GM12874 (cell line): ENCODE data around the gene CLDND2.

Experiments used
- TF ChIP-seq, protein P1 (sequence below): IDR thresholded peaks from 2 replicates; pipeline ENCODE4 v1.5.1; 2011; ENCODE audit warnings: low read depth, mild to moderate bottlenecking, control low read depth, low read length, moderate library complexity; ENCODE audit not compliant: insufficient read depth

Gene CLDND2

DNA sequence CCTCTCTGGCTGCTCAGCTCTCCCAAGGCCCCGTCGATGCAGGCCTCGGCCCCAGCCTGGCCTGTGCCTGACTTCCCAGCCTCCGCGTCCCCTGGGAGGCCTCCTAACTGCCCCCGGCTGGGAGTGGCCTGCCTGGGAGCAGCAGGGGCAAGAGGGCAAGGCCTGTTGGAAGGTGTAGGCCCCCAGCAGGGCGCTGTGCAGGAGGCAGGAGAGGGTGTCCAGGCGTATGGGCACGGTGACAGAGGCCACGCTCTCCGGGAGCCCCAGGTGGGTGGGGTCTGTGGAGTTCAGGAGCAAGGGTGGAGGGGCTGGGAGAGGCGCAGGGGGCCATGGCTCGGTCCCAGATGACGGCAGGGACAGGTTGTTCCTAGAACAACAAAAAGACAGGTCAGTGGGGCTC is 20.3 kb upstream of the CLDND2 start:
- TF ChIP-seq, protein P1, sequence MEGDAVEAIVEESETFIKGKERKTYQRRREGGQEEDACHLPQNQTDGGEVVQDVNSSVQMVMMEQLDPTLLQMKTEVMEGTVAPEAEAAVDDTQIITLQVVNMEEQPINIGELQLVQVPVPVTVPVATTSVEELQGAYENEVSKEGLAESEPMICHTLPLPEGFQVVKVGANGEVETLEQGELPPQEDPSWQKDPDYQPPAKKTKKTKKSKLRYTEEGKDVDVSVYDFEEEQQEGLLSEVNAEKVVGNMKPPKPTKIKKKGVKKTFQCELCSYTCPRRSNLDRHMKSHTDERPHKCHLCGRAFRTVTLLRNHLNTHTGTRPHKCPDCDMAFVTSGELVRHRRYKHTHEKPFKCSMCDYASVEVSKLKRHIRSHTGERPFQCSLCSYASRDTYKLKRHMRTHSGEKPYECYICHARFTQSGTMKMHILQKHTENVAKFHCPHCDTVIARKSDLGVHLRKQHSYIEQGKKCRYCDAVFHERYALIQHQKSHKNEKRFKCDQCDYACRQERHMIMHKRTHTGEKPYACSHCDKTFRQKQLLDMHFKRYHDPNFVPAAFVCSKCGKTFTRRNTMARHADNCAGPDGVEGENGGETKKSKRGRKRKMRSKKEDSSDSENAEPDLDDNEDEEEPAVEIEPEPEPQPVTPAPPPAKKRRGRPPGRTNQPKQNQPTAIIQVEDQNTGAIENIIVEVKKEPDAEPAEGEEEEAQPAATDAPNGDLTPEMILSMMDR, result no peak

DNA sequence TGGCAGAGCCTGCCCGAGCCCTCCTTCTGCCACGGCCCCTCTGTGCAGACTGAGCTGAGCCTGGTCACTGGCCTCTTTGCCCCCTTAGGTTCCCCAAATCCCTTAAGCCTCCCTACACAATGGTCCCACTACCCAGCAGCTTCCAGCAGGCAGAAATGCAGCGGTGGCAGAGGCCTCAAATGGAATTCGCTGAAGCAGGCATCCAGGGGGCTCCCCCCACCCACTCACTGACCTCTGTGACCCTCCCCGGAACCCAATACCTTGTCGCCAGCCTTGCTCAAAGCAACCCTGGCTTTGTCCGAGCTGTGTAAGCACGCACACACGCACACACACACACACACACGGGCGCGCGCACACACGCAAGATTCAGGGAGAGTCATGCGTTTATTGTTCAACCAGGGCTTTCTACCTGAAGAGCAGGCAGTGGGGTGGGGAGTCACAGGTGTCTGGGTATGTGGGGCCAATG is 19.2 kb upstream of the CLDND2 start, which contains the start of gene LIM2:
Gene LIM2 (minus strand): TSS at position 51 of the 466 bp plus-strand sequence. CDS start 531 bp downstream, outside the sequence.
- TF ChIP-seq, protein P1, result no peak

DNA sequence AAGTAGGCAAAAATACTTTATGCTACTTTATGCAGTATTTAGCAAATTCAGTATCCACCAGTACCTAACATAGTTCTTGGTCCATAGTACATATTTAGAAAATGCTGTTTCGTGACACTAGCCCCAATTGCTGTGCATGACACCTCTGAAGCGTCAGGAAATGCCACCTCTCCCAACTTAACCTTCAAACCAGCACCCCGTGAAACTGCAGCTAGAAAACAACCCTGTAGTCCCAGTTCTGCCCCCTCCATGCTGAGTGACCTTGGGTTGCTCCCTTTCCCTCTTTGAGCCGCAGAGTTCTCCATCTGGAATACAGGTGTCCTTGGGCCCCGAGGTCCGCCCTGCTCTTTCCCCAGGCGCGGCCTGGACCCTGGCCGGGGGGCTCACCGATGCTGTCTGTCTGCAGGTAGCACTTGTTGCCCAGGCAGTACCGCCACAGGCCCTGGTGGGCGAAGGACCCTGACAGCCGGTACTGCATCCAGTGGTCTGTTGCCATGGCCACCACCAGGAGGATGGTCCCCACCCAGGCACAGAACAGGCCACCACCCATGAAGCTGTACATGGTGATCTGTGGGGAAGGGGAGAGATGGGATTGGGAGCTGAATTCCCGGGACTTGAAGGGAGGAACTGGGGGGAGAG is 18.2 kb upstream of the CLDND2 start:
- TF ChIP-seq, protein P1, result no peak

- TF ChIP-seq, protein P1, result no peak
These were observed 13.2 kb upstream of the CLDND2 start for GRCh38 chr19:51382004-51382403.

- TF ChIP-seq, protein P1, result no peak
These were observed 11.6 kb upstream of the CLDND2 start for GRCh38 chr19:51380379-51380778.

DNA sequence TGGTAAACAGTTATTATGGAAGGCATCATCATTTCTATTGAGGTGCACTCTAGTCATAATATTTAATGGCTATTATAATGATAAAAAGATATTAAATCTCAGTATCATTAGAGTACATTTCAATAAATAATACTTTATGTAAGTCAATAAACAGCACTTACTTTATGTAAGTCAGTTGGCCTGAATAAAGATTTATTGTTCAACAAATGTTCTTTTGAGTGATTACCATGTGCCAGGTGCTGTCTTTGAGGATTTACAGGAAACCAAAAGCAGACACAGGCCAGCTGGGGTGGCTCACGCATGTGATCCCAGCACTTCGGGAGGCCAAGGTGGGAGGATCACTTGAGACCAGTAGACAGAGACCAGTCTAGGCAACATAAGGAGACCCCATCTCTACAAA is 8.6 kb upstream of the CLDND2 start:
- TF ChIP-seq, protein P1, result no peak

GRCh38 chr19:51375504-51376221 is 6.9 kb upstream of the CLDND2 start:
- TF ChIP-seq, protein P1, result no peak
